ENCODE results near the gene MLLT10. TPM values are rescaled to one million over a fixed set of nuclear protein-coding genes. Genes with fewer than 3 reads are reported as not detected.
A peak's percentile ranks its signal among the peaks of the same experiment; 100 is the strongest.

The MLLT10 gene
- total RNA-seq, 1 experiment from 2014 or later = 72.3 TPM

DNA sequence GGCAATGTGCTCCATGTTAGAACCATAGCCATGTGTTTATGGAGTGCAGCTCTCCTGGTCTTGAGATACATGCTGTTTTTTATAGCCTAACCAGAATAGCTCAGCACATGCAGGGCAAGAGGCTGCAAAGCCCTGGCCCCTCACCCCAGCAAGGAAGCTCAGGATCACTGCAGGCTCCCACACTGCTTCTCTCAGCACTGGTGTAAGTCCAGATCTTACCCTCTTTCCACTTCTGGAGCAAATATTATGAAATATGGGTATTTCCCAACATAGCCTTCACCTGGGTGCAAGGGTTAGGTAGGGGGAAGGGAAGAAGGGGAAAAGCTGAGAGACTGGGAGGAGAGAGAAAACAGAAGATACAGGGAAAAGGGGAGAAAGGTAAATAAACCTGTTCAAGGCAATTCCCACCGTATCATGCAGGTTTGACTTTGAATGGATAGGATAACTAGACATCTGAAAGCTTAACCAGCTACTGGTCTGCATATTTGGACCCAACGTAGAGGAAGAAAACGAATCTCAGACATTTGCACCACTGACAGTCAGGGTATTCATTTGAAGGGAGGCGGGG is 28.2 kb upstream of the MLLT10 start:
- H2BK5ac ChIP-seq (ENCODE audit: insufficient read length, low read length) = no peak overlapping the region
- H2BK120ac ChIP-seq (ENCODE audit: low read depth, low read length, poor library complexity, severe bottlenecking) = no peak overlapping the region
- no peak overlapping the region for H4K8ac ChIP-seq (replicated peaks; ENCODE audit: insufficient read length, low read depth, low read length)
- H3K4ac ChIP-seq (ENCODE audit: low read depth, low read length) = no peak overlapping the region
- H4K5ac ChIP-seq (ENCODE audit: insufficient read length, low read depth, low read length) = no peak overlapping the region
- Mint-ChIP-seq H3K4me3 (peak overlapping the region in 1 of 2 experiments; percentile 80; a peak in 3 of 5 replicates), H3K27ac (no peak overlapping the region; a peak in 1 of 7 replicates), H3K36me3 (ENCODE audit: insufficient read depth in 1 of 3, low read depth in 3 of 3) (no peaks in the 10 kb centered on the region; a peak in 1 of 7 replicates), H3K9me3 (no peaks in the 10 kb centered on the region; a peak in 2 of 5 replicates), H3K4me1 (peaks cover 77 to 81% of the 10 kb centered on the region in 2 experiments), H3K27me3 (ENCODE audit: low read depth) (peaks cover 40% of the 10 kb centered on the region)
- H3K27me3 ChIP-seq (ENCODE audit: insufficient read depth, low read length) = peaks cover 18% of the 10 kb centered on the region; the same call in 1 of the 2 replicates
- no peak overlapping the region for H3K27ac ChIP-seq (ENCODE audit: insufficient read length, low read depth, low read length)
- no peak overlapping the region for H3K14ac ChIP-seq (ENCODE audit: insufficient read depth, low read length)
- no peak overlapping the region for H2AK5ac ChIP-seq (ENCODE audit: insufficient read length, low read length)
- peaks cover 20% of the 10 kb centered on the region; the same call in 1 of the 2 replicates for H3K4me1 ChIP-seq (ENCODE audit: insufficient read depth, low read length)
- H3K4me2 ChIP-seq (ENCODE audit: insufficient read depth, insufficient read length, low read length) = peak overlapping the region; percentile 85
- H3T11ph ChIP-seq (ENCODE audit: low read length) = no peak overlapping the region
- DNase-seq = no peak
- H3K9me3 ChIP-seq (ENCODE audit: control insufficient read depth, low read depth, low read length) = no peaks in the 10 kb centered on the region
- H2BK12ac ChIP-seq (ENCODE audit: insufficient read length, low read depth, low read length) = no peak overlapping the region
- no peak overlapping the region for H4K91ac ChIP-seq (ENCODE audit: insufficient read length, low read depth, low read length)
- H3K18ac ChIP-seq (ENCODE audit: insufficient read length, low read depth, low read length) = no peak overlapping the region
- H3K23ac ChIP-seq (ENCODE audit: insufficient read length, low read depth, low read length) = no peak overlapping the region
- no peak overlapping the region for H3K9ac ChIP-seq (ENCODE audit: extremely low read depth, insufficient read length, low read length)
- H2AFZ ChIP-seq (ENCODE audit: low read length) = no peak overlapping the region
- TF ChIP-seq, protein P1, sequence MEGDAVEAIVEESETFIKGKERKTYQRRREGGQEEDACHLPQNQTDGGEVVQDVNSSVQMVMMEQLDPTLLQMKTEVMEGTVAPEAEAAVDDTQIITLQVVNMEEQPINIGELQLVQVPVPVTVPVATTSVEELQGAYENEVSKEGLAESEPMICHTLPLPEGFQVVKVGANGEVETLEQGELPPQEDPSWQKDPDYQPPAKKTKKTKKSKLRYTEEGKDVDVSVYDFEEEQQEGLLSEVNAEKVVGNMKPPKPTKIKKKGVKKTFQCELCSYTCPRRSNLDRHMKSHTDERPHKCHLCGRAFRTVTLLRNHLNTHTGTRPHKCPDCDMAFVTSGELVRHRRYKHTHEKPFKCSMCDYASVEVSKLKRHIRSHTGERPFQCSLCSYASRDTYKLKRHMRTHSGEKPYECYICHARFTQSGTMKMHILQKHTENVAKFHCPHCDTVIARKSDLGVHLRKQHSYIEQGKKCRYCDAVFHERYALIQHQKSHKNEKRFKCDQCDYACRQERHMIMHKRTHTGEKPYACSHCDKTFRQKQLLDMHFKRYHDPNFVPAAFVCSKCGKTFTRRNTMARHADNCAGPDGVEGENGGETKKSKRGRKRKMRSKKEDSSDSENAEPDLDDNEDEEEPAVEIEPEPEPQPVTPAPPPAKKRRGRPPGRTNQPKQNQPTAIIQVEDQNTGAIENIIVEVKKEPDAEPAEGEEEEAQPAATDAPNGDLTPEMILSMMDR (conservative IDR thresholded peaks at IDR 0.05) = no peak
- peaks cover 35% of the 10 kb centered on the region for H3K23me2 ChIP-seq (ENCODE audit: insufficient read length, low read depth, low read length, poor library complexity, severe bottlenecking)
- WGBS (ENCODE audit: extremely low coverage, insufficient read length, low lambda C conversion rate) = no CpG with 5 or more reads among the region's 4 CpGs
- H2BK15ac ChIP-seq (ENCODE audit: low read depth, low read length) = no peak overlapping the region
- no peak overlapping the region for H3K56ac ChIP-seq (ENCODE audit: insufficient read length, low read depth, low read length)
- no peaks in the 10 kb centered on the region for H4K20me1 ChIP-seq (ENCODE audit: control insufficient read depth, insufficient read depth, insufficient read length)
- H2BK20ac ChIP-seq (ENCODE audit: low read depth, low read length, poor library complexity, severe bottlenecking) = no peak overlapping the region
- H3K79me2 ChIP-seq (ENCODE audit: insufficient read depth, low read length) = no peaks in the 10 kb centered on the region
- no peaks in the 10 kb centered on the region for H3K79me1 ChIP-seq (ENCODE audit: insufficient read depth, low read depth, low read length, poor library complexity, severe bottlenecking)
